Measurements from ENCODE around the gene ADAMTS17.

ADAMTS17 gene

GRCh38 chr15:100123611-100124010 lies 218.2 kb downstream of the ADAMTS17 start:
- no peak for DNase-seq

DNA sequence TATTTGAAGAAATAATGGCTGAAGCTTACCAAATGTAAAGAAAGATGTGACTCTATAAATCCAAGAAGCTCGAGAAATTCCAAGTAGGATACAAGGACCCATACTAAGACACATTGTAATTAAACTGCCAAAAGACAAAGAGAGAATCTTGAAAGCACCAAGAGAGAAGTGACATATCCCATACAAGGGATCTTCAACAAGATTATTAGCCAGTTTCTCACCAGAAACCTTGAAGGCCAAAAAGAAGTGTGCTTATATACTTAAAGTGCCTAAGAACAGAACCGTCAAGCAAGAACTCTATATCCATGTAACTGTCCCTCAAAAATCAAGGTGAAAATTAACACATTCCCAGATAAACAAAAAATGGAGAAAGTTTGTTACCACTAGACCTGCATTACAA lies 220.5 kb downstream of the ADAMTS17 start:
- DNase-seq, result no peak

- no peak for DNase-seq
Observed at GRCh38 chr15:100120111-100120510, 221.7 kb downstream of the ADAMTS17 start.

DNA sequence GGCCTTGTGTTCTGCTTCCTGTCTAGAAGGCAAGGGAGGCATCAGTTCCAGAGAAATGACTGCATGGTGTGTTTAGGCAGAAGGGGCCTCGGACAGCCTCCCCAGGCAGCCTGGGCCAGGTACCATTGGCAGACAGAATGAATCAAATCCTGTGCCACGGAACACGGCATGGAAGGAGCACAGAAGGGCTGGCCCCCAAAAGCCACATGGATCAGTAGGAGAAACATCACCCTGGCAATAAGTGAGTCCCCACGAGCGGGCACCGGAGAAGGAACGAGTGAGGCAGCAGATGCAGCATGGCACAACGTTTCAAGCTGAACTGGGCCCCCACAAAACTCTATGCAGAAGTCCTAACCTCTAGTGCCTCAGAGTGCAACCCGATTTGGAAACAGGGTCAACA lies 223.2 kb downstream of the ADAMTS17 start:
- no peak for DNase-seq

DNA sequence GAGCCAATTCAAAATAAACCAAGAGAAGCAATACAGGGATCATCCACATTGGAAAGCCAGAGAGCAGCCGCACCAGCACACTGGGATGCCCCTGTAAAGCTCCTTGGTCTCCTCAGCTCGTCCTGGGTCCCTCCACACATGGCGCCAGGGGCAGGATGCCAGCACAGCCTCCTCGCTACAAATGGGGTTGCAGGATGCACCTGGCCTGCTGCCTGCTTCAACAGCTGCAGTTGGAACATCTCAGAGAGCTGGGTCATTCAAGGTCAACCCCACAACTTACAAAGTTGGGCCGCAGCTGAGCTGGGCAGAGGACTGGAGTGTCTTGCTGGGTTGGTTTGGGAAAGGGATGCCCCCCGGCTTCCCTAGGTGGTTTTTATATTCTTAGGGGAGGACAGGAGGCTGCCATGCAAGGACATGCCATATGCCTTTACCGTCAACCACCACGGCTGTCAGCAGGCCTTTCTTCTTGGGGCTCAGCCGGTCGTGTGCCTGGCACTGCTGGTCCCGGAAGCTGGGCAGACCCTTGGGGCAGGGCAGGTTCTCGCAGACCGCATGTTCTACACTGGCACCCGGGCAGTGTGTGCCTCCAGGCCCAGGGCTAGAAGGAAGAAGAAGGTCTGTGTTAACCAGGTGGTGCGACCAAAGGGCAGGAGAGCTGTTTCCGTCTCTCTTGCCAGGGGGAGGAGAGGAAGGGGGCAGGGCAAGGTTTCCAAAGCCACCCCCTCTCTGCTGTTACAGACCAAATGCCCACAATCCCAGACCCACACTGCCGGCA lies 225.2 kb downstream of the ADAMTS17 start:
- DNase-seq, result no peak

- DNase-seq, result no peak
Observed at GRCh38 chr15:100115711-100116090, 226.1 kb downstream of the ADAMTS17 start.

- DNase-seq, result no peak
Observed at GRCh38 chr15:100115066-100115710, 226.6 kb downstream of the ADAMTS17 start.

DNA sequence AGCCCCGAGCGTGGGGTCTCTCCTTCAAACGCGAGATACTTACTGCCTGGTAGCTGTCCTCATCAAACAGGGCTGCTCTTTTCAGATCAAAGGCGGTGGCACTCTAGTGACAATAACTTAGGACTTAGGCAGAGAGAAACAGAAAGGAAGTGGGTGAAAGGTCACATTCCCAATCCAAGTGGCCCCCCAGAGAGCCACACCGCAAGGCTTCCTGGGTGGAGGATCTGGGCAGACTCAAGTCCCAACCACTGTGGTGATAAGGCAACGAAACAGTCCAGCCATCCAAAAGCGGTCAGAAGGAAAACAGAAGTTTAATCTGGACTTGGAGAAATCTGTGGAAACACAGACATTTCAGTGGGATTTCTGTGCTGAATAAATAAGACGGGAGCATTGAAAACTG lies 227.2 kb downstream of the ADAMTS17 start:
- DNase-seq, result no peak

DNA sequence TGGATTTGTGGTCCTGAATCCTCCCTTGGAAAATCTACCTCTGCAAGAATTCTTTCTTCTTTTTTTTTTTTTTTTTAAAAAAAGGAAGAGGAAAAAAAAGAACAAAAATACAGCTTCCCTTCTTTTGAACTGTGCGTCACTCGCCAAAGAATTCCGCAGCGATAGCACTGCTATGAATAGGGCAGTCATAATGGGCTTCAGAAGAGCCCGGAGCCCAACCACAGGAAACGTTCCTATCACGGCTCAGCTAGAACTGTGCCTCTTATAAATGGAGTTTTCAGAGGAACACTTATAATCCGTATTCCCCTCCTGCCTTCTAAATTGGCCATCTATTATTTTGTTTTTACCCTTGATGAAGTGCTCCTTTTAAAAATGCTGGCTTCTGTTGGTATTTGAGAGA lies 227.7 kb downstream of the ADAMTS17 start:
- no peak for DNase-seq

- DNase-seq, result no peak
Observed at GRCh38 chr15:100113351-100114080, 228.3 kb downstream of the ADAMTS17 start.

DNA sequence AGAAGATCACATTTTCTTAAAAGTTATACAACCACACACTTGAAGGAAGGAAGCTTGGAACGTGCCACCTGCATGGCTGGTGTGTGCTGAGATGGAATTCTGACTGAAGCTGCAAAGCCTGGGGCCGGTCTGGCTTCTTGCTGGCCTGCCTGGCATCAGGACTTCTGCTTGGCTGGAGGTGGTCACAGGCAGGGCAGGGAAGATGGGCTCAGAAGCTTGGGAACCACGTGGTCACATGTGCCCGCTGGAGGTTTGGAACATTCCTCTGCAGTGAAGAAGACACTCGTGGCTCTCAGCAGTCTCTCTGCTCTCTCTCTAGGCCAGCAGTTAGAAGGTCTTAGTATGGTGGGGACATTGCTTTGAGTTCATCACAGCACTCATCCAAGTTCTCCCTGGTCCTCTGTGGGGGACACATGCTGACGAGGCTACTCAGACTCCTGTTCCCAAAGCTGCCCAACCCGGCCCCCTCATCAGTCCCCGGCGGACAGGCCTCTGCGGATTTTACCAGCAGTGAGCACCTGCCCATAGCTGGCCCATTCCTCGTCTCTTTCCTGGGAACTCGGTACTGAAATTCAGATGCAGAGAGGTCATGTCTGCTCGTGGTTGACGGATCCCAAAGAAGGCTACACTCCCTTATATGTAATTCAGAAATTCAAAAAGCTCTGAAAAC lies 229.0 kb downstream of the ADAMTS17 start:
- no peak for DNase-seq

- DNase-seq, result no peak
Observed at GRCh38 chr15:100112061-100112420, 229.7 kb downstream of the ADAMTS17 start.

DNA sequence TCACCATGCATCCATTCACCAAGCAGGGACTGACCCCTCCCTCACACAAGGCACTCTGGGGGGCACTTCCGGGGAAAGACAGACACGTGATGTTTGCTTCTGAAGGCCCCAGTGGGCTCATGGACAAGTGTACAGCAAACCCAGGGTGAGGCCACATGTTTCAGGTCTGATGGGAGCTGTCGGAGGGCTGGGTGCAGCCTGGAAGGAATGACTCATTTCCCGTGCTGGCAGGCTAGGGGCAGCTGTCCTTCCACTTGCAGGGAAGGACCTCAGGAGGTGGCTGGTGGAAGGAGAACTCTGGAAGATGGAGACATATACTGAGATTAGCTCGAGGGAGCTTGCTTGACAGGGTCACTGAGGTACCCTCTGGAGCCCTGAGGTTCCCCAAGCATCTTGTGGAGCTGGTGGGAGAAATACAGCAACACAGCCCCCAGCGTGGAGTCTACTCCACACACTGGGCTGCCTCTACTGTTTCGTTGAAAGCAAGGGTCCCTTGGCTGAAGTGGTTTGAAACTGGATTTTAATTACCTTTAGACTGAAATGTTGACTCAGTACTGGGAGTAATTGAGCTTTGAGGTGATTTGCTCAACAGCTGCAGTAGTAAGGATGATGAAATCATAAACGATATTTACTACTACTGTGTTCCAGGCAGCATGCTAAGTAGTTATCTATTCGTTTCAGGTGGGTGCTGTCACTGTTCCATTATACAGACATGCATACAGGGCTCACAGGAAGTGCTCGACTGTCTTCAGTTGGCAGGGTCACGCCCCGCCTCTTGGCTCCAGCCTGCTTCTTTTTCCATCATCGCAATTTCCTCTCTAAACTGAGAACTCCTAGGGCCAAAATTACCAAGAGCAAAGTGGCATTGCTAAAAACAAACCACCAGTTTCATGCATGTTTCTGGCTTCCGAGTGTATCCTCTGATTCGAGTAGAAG lies 230.4 kb downstream of the ADAMTS17 start:
- DNase-seq, result no peak

DNA sequence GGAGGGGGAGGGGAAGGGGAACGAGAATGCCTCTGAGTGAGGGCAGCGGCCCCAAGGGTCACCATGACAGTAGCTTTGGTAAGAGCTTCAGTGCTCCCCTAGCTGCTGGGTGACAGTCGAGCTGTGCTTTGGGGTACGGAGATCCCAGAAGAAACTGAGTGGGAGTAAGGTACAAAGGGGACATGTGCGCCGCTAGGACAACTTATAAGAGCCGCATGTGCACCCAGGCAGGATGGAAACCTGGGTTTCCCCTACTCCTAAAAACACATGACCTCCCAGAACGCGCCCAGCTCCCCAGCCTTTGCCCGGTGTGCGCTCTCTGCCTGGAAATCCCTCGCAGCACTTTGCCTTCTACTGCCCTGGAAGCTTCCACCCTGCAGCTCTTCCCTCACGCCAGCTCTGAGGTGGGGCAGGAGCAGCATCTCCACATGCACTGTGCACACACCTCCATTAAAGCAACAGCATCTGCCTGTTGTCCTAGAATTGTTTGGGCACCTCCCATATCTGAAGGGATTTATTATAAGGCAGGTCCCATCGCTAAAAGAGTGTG lies 232.2 kb downstream of the ADAMTS17 start:
- DNase-seq, result no peak

- no peak for DNase-seq
Observed at GRCh38 chr15:100108846-100109245, 232.9 kb downstream of the ADAMTS17 start.

DNA sequence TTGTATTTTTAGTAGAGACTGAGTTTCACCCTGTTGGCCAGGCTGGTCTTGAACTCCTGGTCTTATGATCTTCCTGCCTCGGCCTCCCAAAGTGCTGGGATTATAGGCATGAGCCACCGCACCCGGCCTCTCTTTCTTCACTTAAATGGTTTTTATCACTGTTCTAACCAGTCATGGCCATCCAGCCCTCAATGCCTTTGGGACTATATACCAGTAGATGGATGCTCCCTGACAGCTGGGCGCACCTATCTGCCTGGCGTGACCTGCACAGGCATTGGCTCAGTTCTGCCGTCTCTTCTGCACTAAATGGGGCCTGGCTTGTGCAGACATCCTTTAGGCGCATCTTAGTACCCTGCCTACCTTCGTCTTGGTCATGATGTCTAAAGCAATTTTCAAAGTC lies 233.4 kb downstream of the ADAMTS17 start:
- no peak for DNase-seq

- DNase-seq, result no peak
Observed at GRCh38 chr15:100107606-100108225, 234.1 kb downstream of the ADAMTS17 start.

GRCh38 chr15:100107151-100107550 lies 234.6 kb downstream of the ADAMTS17 start:
- DNase-seq, result no peak

GRCh38 chr15:100106732-100107131 lies 235.0 kb downstream of the ADAMTS17 start:
- DNase-seq, result no peak

DNA sequence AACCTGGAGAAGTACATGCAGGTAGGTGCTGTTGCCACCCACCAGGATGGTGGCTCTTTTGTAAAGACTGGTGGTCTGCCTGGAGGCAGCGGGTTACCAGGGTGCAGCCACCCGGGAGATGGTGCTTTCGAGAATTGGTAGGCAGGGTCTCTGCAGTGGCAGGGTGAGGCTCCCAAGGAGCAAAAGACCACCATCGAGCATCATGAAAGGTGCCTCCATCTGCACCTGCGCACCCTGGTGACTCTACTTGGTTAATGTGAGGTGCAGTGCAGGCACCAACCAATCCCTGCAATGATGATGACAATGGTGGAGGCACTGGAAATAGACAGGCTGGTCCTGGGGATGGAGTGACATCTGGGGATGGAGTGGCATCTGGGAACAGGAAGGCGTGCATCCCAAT lies 236.7 kb downstream of the ADAMTS17 start:
- DNase-seq, result no peak

- no peak for DNase-seq
Observed at GRCh38 chr15:100104245-100104644, 237.5 kb downstream of the ADAMTS17 start.

DNA sequence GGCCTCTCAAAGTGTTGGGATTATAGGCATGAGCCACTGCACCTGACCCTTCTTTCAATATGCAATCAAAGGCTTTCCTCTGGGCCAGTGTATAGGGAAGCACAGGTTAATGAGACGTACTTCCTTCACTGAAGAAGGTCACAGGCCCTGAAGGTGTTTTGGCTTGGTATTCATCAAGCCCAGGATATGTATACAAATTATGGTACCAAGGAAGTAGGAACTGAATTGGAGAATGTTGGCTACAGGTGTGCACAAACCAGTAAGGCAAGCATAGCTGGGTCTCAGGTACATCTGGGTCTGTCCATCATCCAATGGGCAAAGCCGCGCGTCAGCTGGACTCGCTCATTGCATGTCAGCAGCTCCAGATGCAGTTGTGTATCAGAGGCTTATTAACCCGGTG lies 237.9 kb downstream of the ADAMTS17 start:
- DNase-seq, result no peak
